Spinal cord (tissue), 10 donors: ENCODE data around the gene NARS2. TPM values are rescaled to one million over a fixed set of nuclear protein-coding genes. Genes with fewer than 3 reads are reported as not detected.

Experiments
- DNase-seq, 6 donors: peaks; one replicate each; pipeline versions ENCODE4 v3.0.0 to v3.0.0-alpha.2; 2013 to 2015; ENCODE audit warnings: low spot score in 6 of 6, low read depth in 4 of 6
- H3K27ac ChIP-seq: one replicate; pipeline ENCODE4 v1.5.1; 2013; ENCODE audit warnings: low read depth, low read length, control low read depth
- H3K27me3 ChIP-seq: one replicate; pipeline ENCODE4 v1.6.1; 2013; ENCODE audit warnings: low read length; ENCODE audit not compliant: control insufficient read depth, insufficient read depth
- H3K36me3 ChIP-seq: one replicate; pipeline ENCODE4 v1.6.1; 2013; ENCODE audit warnings: low read length; ENCODE audit not compliant: control insufficient read depth, insufficient read depth
- H3K4me1 ChIP-seq: one replicate; pipeline ENCODE4 v1.6.1; 2013; ENCODE audit warnings: low read length; ENCODE audit not compliant: control insufficient read depth, insufficient read depth
- H3K4me3 ChIP-seq: one replicate; pipeline ENCODE4 v1.5.1; 2013; ENCODE audit warnings: low read depth, low read length, control low read depth
- H3K9me3 ChIP-seq: one replicate; pipeline ENCODE4 v1.6.1; 2013; ENCODE audit warnings: low read length; ENCODE audit not compliant: control insufficient read depth, insufficient read depth
- WGBS: methylation state at CpG from one replicate; pipeline ENCODE4 v1.1.5; 2013; ENCODE audit warnings: missing lambda C conversion rate; ENCODE audit not compliant: insufficient coverage; 5-methylcytosine and 5-hydroxymethylcytosine counted together
- polyA plus RNA-seq, 2 donors: library from polyadenylated mRNA; unstranded; fragments of 120-200 nt; gene quantifications; one replicate each; pipeline ENCODE4 v1.2.1, GENCODE V29; 2013; ENCODE audit not compliant: insufficient read length in 2 of 2
- total RNA-seq, 2 donors: library from RNA; depleted of rRNA in 1 of 2; stranded (reverse); fragments of 120-200 nt in 1 of 2; fragments of >200 nt in 1 of 2; gene quantifications; one replicate each; pipeline versions ENCODE4 v1.2.3 to v1.2.4, GENCODE V29; 2013 to 2014
- donor health status: healthy.

NARS2 gene
- total and polyA plus RNA-seq, 4 donors, result 27.5 to 34.0 (median 30.6) TPM

DNA sequence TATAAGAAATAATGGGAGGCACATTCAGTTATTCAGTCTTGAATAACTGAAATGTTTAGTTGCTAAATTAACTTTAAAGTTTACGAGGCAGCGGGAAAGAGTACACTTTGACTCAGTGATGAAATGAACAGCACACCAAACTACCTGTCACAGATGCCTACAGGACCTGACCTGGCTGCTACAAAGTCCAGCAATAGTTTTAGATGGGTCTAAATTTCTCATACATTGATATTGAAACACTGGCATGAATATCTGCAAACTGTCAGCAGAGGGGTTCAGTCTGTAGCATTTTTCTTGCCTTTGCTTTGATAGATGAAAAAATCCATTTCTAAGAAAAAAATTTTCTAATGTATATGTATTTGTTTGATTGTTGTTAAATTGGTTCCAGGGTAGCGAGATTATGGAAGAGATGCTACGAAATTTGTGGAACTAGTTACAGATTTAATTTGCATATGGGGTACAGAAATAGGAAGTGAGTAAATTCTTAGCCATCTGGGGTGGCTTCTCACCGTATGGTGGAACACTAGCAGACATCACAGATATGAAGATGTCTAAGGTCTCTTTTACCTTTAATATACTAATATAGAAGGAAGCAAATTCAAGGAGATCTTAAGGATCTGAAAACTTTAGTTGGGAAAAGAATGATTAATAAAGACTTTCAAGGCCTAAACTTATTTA is 136.2 kb downstream of the NARS2 start:
- no peaks in the 10 kb centered on the region for H3K4me1 ChIP-seq
- WGBS, result 90% methylated on average over 2 of the region's 5 CpGs
- H3K9me3 ChIP-seq, result no peaks in the 10 kb centered on the region
- no peak overlapping the region for H3K4me3 ChIP-seq
- peaks cover 7% of the 10 kb centered on the region for H3K36me3 ChIP-seq
- H3K27ac ChIP-seq, result no peak overlapping the region
- DNase-seq, result no peak
- H3K27me3 ChIP-seq, result no peaks in the 10 kb centered on the region

DNA sequence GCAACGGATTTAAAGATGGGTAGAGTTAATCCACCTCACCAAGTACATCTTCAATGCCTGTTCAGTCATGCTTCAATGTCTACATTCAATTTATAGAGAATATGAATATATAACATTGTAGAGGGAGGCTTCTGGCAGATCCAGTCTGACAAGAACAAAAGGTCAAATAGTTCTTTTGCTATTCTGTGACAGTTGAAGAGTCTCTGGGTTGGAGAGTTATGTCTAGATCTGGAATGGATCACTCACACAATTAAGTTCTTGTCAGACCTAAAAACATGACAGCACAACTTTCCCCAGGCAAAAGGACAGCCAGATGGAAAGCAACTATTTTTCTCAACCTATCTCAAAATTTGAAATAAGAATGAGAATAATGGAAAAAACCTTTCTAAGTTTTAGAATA is 141.7 kb downstream of the NARS2 start:
- Histone ChIP-seq H3K27me3 (no peaks in the 10 kb centered on the region), H3K4me1 (no peaks in the 10 kb centered on the region), H3K4me3 (no peak overlapping the region), H3K36me3 (no peaks in the 10 kb centered on the region), H3K9me3 (no peaks in the 10 kb centered on the region), H3K27ac (no peak overlapping the region)
- WGBS, result no CpG with 5 or more reads among the region's 1 CpG
- DNase-seq, result no peak

DNA sequence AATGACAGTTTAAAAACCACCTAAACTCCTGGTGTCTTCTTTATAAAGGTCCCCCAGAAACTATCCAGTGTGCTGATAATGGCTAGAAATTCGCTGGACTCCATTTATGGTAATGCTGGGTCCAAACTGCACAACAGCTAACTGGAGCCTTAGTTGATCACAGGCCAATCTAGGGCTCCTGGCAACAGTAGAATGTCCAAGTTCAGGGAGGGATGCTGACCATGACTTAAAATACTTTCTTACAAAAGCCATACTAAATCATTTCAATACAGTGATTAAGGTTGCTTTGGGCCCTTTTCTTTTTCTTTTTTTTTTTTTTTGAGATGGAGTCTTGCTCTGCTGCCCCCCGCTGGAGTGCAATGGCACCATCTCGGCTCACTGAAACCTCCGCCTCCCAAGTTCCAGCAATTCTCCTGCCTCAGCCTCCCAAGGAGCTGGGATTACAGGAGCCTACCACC is 142.6 kb downstream of the NARS2 start:
- peak in 1 of 6 donors; percentile 13 for DNase-seq
- no peaks in the 10 kb centered on the region for H3K4me1 ChIP-seq
- H3K4me3 ChIP-seq, result no peak overlapping the region
- no peaks in the 10 kb centered on the region for H3K36me3 ChIP-seq
- H3K9me3 ChIP-seq, result no peaks in the 10 kb centered on the region
- H3K27ac ChIP-seq, result no peak overlapping the region
- WGBS, result no CpG with 5 or more reads among the region's 4 CpGs
- H3K27me3 ChIP-seq, result no peaks in the 10 kb centered on the region

DNA sequence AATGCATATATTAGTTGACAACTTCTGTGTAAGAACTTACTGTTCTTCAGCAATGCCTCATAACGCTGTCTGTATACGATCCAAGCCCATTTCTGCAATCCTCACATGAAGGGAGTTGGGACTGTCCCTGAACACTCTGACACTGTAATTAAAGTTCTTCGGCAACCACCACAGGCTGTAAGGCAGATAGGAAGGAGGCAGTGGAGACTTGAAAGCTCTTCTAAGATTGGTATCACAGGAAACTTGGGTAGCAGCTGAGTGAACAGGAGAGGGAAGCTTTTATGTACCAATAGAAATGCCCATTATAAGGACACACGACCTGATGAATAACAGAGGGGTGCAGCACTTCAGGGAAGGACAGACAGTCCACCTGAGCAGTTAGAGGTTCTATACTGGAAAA is 145.0 kb downstream of the NARS2 start:
- H3K4me3 ChIP-seq, result no peak overlapping the region
- no peaks in the 10 kb centered on the region for H3K36me3 ChIP-seq
- H3K4me1 ChIP-seq, result no peaks in the 10 kb centered on the region
- WGBS, result 88% methylated on average over 1 of the region's 4 CpGs
- no peaks in the 10 kb centered on the region for H3K27me3 ChIP-seq
- H3K9me3 ChIP-seq, result no peaks in the 10 kb centered on the region
- no peak for DNase-seq
- no peak overlapping the region for H3K27ac ChIP-seq

DNA sequence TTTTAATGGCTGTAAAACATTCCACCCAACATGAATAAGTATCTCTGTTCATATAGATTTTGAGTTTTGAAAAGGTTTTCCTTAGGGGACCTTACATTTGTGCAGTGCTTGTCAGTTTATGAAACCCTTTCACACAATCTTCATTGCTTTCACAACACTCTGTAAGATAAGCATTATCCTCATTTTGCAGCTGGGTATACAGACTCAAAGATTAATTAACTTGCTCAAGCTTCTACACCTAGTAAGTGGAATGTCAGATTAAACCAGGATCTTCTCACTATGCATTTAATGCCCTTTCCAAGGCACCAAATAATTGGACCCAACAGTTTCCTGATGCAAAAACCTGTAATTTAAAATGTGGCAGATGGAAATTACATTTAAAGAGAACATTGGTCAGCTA is 145.5 kb downstream of the NARS2 start:
- Histone ChIP-seq H3K36me3 (no peaks in the 10 kb centered on the region), H3K27me3 (no peaks in the 10 kb centered on the region), H3K9me3 (no peaks in the 10 kb centered on the region), H3K4me1 (no peaks in the 10 kb centered on the region), H3K4me3 (no peak overlapping the region), H3K27ac (no peak overlapping the region)
- no peak for DNase-seq

DNA sequence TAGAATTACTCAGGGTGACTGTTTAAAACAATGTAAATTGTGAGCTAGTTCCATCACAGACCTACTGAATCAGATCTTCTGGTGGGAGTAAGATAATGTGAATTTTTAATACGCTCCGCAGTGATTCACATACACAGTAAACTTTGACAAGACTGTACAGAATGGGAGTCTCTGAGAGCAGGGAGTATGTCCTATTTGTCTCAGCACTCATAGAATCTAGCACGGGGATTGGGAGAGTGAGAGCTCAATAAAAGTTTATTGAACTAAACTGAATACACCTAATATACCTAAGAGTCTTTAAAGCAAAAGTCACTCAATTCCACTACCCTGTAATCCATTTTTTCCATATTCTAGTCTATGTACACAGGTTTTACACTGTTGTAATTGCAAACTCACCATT is 145.9 kb downstream of the NARS2 start:
- H3K4me3 ChIP-seq, result no peak overlapping the region
- no peaks in the 10 kb centered on the region for H3K27me3 ChIP-seq
- DNase-seq, result no peak
- H3K27ac ChIP-seq, result no peak overlapping the region
- WGBS, result no CpG with 5 or more reads among the region's 3 CpGs
- no peaks in the 10 kb centered on the region for H3K36me3 ChIP-seq
- H3K4me1 ChIP-seq, result no peaks in the 10 kb centered on the region
- H3K9me3 ChIP-seq, result no peaks in the 10 kb centered on the region

DNA sequence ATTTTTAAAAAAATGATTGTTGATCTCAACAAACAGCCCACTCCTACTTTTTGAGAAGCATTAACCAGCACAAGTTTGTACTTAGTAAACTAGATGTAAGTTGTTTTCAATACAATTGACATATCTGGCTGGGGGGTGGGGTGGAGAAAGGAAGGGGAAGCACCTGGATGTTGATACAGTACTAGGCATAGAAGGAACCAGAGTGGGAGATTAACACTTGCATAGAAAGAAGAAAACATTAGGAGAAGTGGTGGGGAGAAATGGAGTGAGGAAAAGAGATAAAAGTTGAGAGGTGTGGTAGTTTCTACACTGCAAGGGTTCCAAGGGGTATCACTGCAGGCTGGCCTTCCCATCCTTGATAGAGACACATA is 146.4 kb downstream of the NARS2 start:
- Histone ChIP-seq H3K4me3 (no peak overlapping the region), H3K27me3 (no peaks in the 10 kb centered on the region), H3K36me3 (no peaks in the 10 kb centered on the region), H3K9me3 (no peaks in the 10 kb centered on the region), H3K27ac (no peak overlapping the region), H3K4me1 (no peaks in the 10 kb centered on the region)
- DNase-seq, result no peak

DNA sequence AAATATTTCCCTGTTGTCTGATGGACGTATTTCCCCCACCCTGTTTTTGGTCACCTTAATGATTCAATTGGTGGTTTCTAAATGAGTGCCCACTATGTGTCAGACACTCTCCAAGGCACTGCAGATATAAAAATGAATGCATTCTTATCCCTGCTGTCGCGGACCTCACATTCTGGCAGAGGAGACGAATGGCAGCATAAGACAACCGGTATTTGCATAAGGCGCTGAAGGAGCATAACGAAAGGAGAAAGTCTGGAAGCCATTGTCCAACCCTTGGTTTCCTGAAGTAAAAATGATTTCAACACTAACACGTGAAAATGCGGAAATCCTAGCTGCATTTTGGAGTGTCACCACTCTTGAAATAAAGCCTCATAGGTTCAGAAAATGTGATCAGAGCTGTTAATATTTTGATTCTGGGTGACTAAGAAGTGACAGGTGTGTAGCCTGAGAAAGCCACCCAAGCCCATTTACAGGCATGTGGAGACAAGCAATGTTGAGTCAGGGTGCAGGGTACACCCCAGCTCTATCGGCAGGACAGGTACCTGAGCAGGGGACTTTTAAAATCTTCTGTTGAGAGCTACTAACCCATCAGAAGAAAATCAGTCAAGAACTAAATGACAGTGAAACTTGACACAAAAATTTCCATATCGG is 146.9 kb downstream of the NARS2 start:
- Histone ChIP-seq H3K9me3 (no peaks in the 10 kb centered on the region), H3K4me3 (no peak overlapping the region), H3K27me3 (no peaks in the 10 kb centered on the region), H3K36me3 (no peaks in the 10 kb centered on the region), H3K27ac (no peak overlapping the region), H3K4me1 (no peaks in the 10 kb centered on the region)
- WGBS, result 79% methylated on average over 7 of the region's 11 CpGs
- no peak for DNase-seq

DNA sequence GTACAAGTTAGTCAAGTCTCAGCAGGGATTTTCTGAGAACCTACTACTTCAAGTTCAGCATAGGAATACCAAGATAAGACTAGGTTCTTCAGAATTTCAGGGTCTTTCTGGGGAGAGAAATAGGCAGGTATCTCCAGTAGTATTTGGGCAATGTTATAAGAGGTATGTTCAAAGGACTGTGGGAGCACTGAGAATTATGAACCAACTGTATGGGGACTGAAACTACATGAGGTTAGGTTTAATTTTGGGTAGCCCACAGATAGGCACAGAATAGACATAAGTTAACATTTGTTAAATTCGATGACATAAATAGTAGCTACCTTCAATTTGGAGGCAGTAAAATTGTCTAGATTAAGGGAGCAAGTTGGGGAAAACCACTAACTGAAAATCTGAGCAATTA is 147.8 kb downstream of the NARS2 start:
- WGBS, result no CpG with 5 or more reads among the region's 1 CpG
- Histone ChIP-seq H3K4me1 (no peaks in the 10 kb centered on the region), H3K9me3 (no peaks in the 10 kb centered on the region), H3K36me3 (no peaks in the 10 kb centered on the region), H3K27ac (no peak overlapping the region), H3K27me3 (no peaks in the 10 kb centered on the region), H3K4me3 (no peak overlapping the region)
- no peak for DNase-seq

DNA sequence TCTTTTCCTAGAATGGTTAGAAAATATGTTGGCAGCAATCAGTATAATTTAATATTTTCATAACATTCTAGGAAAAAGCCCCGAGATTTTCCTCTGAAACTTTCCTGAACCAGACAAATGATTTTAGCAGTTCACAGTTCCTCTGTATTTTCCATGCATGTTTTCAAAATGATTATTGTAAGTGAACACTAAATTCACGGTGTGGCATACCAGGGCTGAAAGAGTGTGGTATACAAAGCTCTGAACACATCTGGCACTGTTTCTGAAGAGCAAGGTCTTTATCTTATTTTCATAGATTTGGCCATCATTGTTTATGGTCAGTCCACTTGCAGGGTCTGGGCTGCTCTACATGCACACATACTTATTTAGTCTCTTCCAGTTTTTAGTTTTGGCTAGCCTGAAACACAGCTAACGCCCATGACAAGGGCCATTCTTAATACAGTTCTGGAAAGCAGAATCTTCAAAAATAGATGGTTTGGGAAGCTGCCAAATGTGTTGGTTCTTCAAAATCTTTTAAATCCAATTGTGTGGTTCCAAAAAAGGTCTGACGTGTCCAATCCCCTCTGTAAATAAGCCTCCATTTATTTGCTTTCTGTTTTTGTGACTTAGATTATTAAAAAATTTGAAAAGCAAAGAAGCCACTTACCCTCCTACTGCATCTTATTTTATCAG is 149.1 kb downstream of the NARS2 start:
- Histone ChIP-seq H3K36me3 (no peaks in the 10 kb centered on the region), H3K27me3 (no peaks in the 10 kb centered on the region), H3K27ac (no peak overlapping the region), H3K4me3 (no peak overlapping the region), H3K9me3 (no peaks in the 10 kb centered on the region), H3K4me1 (peaks cover 4% of the 10 kb centered on the region)
- no CpG with 5 or more reads among the region's 4 CpGs for WGBS
- no peak for DNase-seq
